ENCODE results near the gene KDM4C. TPM values are rescaled to one million over a fixed set of nuclear protein-coding genes. Genes with fewer than 3 reads are reported as not detected.

Gene KDM4C
- total RNA-seq (2021; fragmentation: NEBNext Ultra II Directional; extraction: Animal tissue kit (Norgen Biotek cat#: 25700)) (25.0 and 26.1 TPM in 2 replicates), polyA plus RNA-seq (2011; rRNA removed) (13.0 and 13.2 TPM in 2 replicates), polyA minus RNA-seq (2011; rRNA and poly(A)+ RNA removed) (85.8 and 95.2 TPM in 2 replicates)
- 19.2 TPM for polyA plus RNA-seq (2011; cell fraction: cytosol; rRNA removed)
- 30.3 TPM for polyA plus RNA-seq (2011; cell fraction: nucleus; rRNA removed)
- 17.0 to 20.3 TPM (median 19.7 TPM) in 4 replicates for polyA plus RNA-seq (2012, experiment 1 of 2)
- polyA plus RNA-seq (2012, experiment 2 of 2): 1.2 TPM
- 11.8 TPM for polyA plus RNA-seq (2013, experiment 1 of 2)
- 9.9 TPM for polyA plus RNA-seq (2013, experiment 2 of 2)
- 24.4 TPM for polyA minus RNA-seq (2011; cell fraction: cytosol; rRNA and poly(A)+ RNA removed)
- polyA minus RNA-seq (2011; cell fraction: nucleus; rRNA and poly(A)+ RNA removed): 198 TPM
- long read RNA-seq, experiment 1, partial matches to known transcripts: 7 of 13 reads
- long read RNA-seq, experiment 1, other reads (novel, unspliced or antisense): 5 of 13 reads
- long read RNA-seq, experiment 2, full-length matches to known transcripts: 3 of 7 reads
- long read RNA-seq, experiment 2, partial matches to known transcripts: 2 of 7 reads
- long read RNA-seq, experiment 2, other reads (novel, unspliced or antisense): 2 of 7 reads

- peak within 1 kb of the TSS; percentile 99 for H4K5ac ChIP-seq (ENCODE audit: insufficient read length, low read depth, low read length)
- peak within 1 kb of the TSS; percentile 86 for H2AFZ ChIP-seq (ENCODE audit: low read length)
- DNase-seq (ENCODE audit: low read depth in 1 of 2, low spot score in 2 of 2) (peak; percentile 87 to 97), FAIRE-seq (no peak)
- H2BK20ac ChIP-seq (ENCODE audit: low read length): no peak within 1 kb of the TSS
- POLR2A ChIA-PET (ENCODE audit: partially characterized antibody): interaction anchor here (0.6 to 2.8 kb wide), 21 partner anchors 12 to 665 kb away, joined by 3 to 18 read pairs (median 4); no protein-coding TSS in a partner anchor
- WGBS, 2 experiments (ENCODE audit: extremely low coverage in 1 of 2, insufficient coverage in 1 of 2, insufficient read length in 1 of 2, insufficient replicate concordance in 2 of 2, low coverage in 1 of 2, low lambda C conversion rate in 2 of 2, missing lambda C conversion rate in 1 of 2): 1% methylated on average over 66 of the region's 80 CpGs; no CpG with 5 or more reads in 1 of the 2 experiments
- peak within 1 kb of the TSS; percentile 86 for H3K56ac ChIP-seq (replicated peaks; ENCODE audit: insufficient read length, low read depth, low read length)
- peak within 1 kb of the TSS; percentile 80 for H2BK120ac ChIP-seq (replicated peaks; ENCODE audit: low read depth, low read length)
- H3K4me1 ChIP-seq (replicated peaks in 1 of 4; ENCODE audit: control insufficient read depth in 3 of 4, insufficient read depth in 4 of 4, low read length in 3 of 4): peaks cover 1 to 6% (median 4%) of the 10 kb centered on the region in 4 experiments; a peak in 5 of 7 replicates
- H2BK5ac ChIP-seq (ENCODE audit: low read depth, low read length): peak within 1 kb of the TSS; percentile 72
- H3K79me2 ChIP-seq (ENCODE audit: control insufficient read depth in 1 of 2, insufficient read depth in 2 of 2, low read length in 2 of 2): peaks cover 7 to 34% of the 10 kb centered on the region in 2 experiments
- CTCF ChIA-PET (ENCODE audit: partially characterized antibody): interaction anchor here (0.8 to 1.3 kb wide), 4 partner anchors 36 to 171 kb away, joined by 3 to 4 read pairs (median 3); no protein-coding TSS in a partner anchor
- H2BK15ac ChIP-seq (ENCODE audit: low read length): peak within 1 kb of the TSS; percentile 73; the same call in 1 of the 2 replicates
- no peaks in the 10 kb centered on the region for H4K20me1 ChIP-seq (replicated peaks in 1 of 2; ENCODE audit: control insufficient read depth in 1 of 2, insufficient read depth in 2 of 2, low read length in 2 of 2)
- H3K27me3 ChIP-seq (replicated peaks in 1 of 4; ENCODE audit: control insufficient read depth in 3 of 4, extremely low read depth in 1 of 4, insufficient read depth in 3 of 4, low read length in 3 of 4): no peaks in the 10 kb centered on the region
- H3K79me1 ChIP-seq (ENCODE audit: low read depth, low read length): peaks cover 2% of the 10 kb centered on the region; the same call in 1 of the 2 replicates
- H3K4ac ChIP-seq (replicated peaks; ENCODE audit: insufficient read length, low read depth, low read length): peak within 1 kb of the TSS; percentile 87
- peak within 1 kb of the TSS; percentile 71 to 91 (median 82) for H3K4me3 ChIP-seq (ENCODE audit: extremely low read depth in 1 of 4, insufficient read depth in 2 of 4, low read depth in 3 of 4, low read length in 4 of 4)
- peak within 1 kb of the TSS; percentile 90 for H4K91ac ChIP-seq (replicated peaks; ENCODE audit: insufficient read length, low read length)
- no peak within 1 kb of the TSS for H3K23ac ChIP-seq (ENCODE audit: insufficient read length)
- no peak within 1 kb of the TSS for H2AK5ac ChIP-seq (ENCODE audit: low read depth, low read length)
- H3K4me2 ChIP-seq (ENCODE audit: insufficient read depth in 1 of 2, low read depth in 2 of 2, low read length in 2 of 2): peak within 1 kb of the TSS; percentile 94 to 99
- peak within 1 kb of the TSS; percentile 18 for H2BK12ac ChIP-seq (ENCODE audit: low read depth, low read length)
- peak within 1 kb of the TSS in 3 of 4 experiments; percentile 88 to 93 (median 90); a peak in 6 of 7 replicates for H3K9ac ChIP-seq (replicated peaks in 1 of 4; ENCODE audit: extremely low read depth in 1 of 4, low read depth in 3 of 4, low read length in 3 of 4)
- peak within 1 kb of the TSS; percentile 97 for H3K27ac ChIP-seq (ENCODE audit: low read depth, low read length)
- H3K9me3 ChIP-seq (ENCODE audit: insufficient read depth in 2 of 2, low read depth in 1 of 2, low read length in 1 of 2): no peaks in the 10 kb centered on the region
- H3K18ac ChIP-seq (ENCODE audit: extremely low read depth, low read length): peak within 1 kb of the TSS; percentile 90
- H3K23me2 ChIP-seq (ENCODE audit: low read depth, low read length): peaks cover 11% of the 10 kb centered on the region
- no peaks in the 10 kb centered on the region for H3K36me3 ChIP-seq (ENCODE audit: control insufficient read depth in 2 of 4, insufficient read depth in 4 of 4, low read length in 3 of 4)
- no peak within 1 kb of the TSS for H3K14ac ChIP-seq (ENCODE audit: insufficient read length)
- peak within 1 kb of the TSS; percentile 97; the same call in 1 of the 2 replicates for H4K8ac ChIP-seq (ENCODE audit: extremely low read depth, insufficient read depth, low read length)
- TF ChIP-seq TEAD4 (IDR thresholded peaks at IDR 0.05; ENCODE audit: low read depth, low read length) (peak; percentile 65), USF2 (IDR thresholded peaks at IDR 0.05; ENCODE audit: low read length) (peak; percentile 99), POLR2AphosphoS5 (IDR thresholded peaks at IDR 0.05; ENCODE audit: low read depth, low read length) (peak; percentile 92), TCF12 (IDR thresholded peaks at IDR 0.05; ENCODE audit: low read depth, low read length) (no peak), POLR2A (IDR thresholded peaks at IDR 0.05; ENCODE audit: control extremely low read depth in 1 of 2, low read depth in 2 of 2, low read length in 2 of 2) (peak; percentile 78 to 97), ATF2 (IDR thresholded peaks at IDR 0.05; ENCODE audit: low read length) (peak; percentile 33)
These were observed at the start of gene KDM4C for GRCh38 chr9:6757456-6758247. Gene KDM4C (plus strand): TSS chr9:6757973. CDS start chr9:6792989, 35,016 bp downstream.

Data from H1 (cell line).